Right atrium auricular region (tissue), 2 donors: ENCODE data around the gene DMD. TPM values are rescaled to one million over a fixed set of nuclear protein-coding genes. Genes with fewer than 3 reads are reported as not detected.

Experiments used
- DNase-seq: peaks from one replicate; pipeline ENCODE4 v3.0.0-alpha.2; 2019; ENCODE audit warnings: low spot score
- H3K27ac ChIP-seq, 2 donors: fragments of 200-600 bp; sonication (generic); 1 replicate in 1 of 2; 2 replicates in 1 of 2; pipeline ENCODE4 v1.5.1; 2016 to 2019
- H3K27me3 ChIP-seq, 2 donors: fragments of 200-600 bp; sonication (generic); one replicate each; pipeline versions ENCODE4 v1.5.1 to v1.6.0; 2017 to 2019
- H3K36me3 ChIP-seq: fragments of 200-600 bp; sonication (generic); one replicate; pipeline ENCODE4 v1.5.1; 2016
- H3K4me1 ChIP-seq, 2 donors: fragments of 200-600 bp; sonication (generic); one replicate each; pipeline versions ENCODE4 v1.5.1 to v1.6.0; 2017 to 2019
- H3K4me3 ChIP-seq, 2 donors: fragments of 200-600 bp; sonication (generic); 1 replicate in 1 of 2; 2 replicates in 1 of 2; pipeline ENCODE4 v1.5.1; 2017 to 2019; ENCODE audit warnings: mild to moderate bottlenecking in 1 of 2, moderate library complexity in 1 of 2
- H3K9me3 ChIP-seq, 2 donors: fragments of 200-600 bp; sonication (generic); one replicate each; pipeline ENCODE4 v1.5.1; 2019
- CTCF ChIP-seq, 2 donors: fragments of 200-600 bp; sonication (generic); IDR thresholded peaks; one replicate each; pipeline ENCODE4 v1.5.1; 2019; ENCODE audit warnings: antibody characterized with exemption in 2 of 2
- total RNA-seq, 2 donors: library from RNA; depleted of rRNA; stranded (reverse); fragments of >200 nt; gene quantifications; one replicate each; pipeline ENCODE4 v1.1.0, GENCODE V29; 2016

Gene DMD
- total RNA-seq, 2 donors from 2014 or later, result 111 to 135 TPM

DNA sequence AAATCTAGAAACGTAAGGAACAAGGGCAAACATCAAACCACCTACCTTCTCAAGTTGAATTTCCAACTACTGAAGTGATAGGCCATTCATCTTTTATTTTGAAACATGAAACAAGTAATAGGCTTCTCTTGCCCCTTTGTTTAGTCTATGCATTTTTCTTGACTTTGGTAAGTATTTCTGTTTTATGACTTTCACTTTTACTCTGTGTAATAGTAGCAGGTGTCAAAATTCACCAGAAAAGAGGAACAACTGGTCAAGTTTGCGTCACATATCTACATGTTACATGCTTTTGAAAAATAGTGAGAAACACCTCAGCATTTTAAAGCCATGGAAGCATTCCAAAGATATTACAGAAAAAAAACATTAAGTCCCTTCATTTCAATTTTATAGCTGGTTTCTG lies 1982.4 kb downstream of the DMD start:
- H3K4me1 ChIP-seq, result peaks cover 0 to 5% of the 10 kb centered on the region in 2 donors
- H3K36me3 ChIP-seq, result no peaks in the 10 kb centered on the region
- no peaks in the 10 kb centered on the region for H3K9me3 ChIP-seq
- no peak for TF ChIP-seq CTCF (IDR thresholded peaks at IDR 0.05)
- no peak overlapping the region for H3K4me3 ChIP-seq
- DNase-seq, result no peak
- H3K27ac ChIP-seq, result no peak overlapping the region
- H3K27me3 ChIP-seq, result no peaks in the 10 kb centered on the region

DNA sequence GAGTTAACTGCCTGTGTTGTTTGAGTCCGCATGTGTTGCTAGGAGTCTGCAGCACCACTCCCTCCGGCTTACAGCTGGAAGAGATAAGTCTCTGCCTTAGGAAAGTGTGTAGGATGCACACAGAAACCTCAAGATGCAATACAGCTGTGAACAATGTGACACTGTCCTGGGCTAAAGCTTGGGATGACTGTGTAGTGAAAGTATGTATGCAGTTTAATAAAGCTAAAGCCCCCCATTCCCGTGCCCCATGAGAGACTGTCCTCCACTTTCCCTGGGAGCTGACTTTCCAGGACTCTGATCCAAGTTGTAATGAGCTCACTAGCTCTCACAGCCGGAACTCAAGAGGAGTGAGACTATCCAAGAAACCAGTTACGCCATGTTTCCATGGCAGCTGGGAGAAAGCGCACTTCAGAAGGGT lies 1982.9 kb downstream of the DMD start:
- peak; percentile 60 for DNase-seq
- no peak overlapping the region for H3K27ac ChIP-seq
- H3K4me1 ChIP-seq, result peaks cover 0 to 5% of the 10 kb centered on the region in 2 donors
- H3K27me3 ChIP-seq, result no peaks in the 10 kb centered on the region
- no peak overlapping the region for H3K4me3 ChIP-seq
- H3K9me3 ChIP-seq, result no peaks in the 10 kb centered on the region
- H3K36me3 ChIP-seq, result no peaks in the 10 kb centered on the region
- TF ChIP-seq CTCF (IDR thresholded peaks at IDR 0.05), result no peak

DNA sequence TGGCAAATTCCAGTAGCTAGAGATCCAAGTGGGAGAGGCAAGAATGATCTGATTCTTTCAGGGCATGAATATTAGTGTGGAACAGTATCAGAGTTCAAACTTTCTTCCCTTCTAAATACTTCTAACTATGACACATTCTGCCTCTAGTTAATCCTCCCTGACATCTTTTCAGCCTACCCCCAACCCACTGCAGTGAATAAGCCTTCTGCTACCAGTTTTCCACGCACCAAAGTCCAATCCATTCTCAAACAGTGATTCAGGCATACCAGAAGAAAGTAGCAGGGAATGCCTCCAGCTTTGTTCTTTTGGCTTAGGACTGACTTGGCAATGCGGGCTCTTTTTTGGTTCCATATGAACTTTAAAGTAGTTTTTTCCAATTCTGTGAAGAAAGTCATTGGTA lies 1984.1 kb downstream of the DMD start:
- DNase-seq, result no peak
- no peaks in the 10 kb centered on the region for H3K9me3 ChIP-seq
- no peaks in the 10 kb centered on the region for H3K36me3 ChIP-seq
- TF ChIP-seq CTCF (IDR thresholded peaks at IDR 0.05), result no peak
- H3K27ac ChIP-seq, result no peak overlapping the region
- H3K4me3 ChIP-seq, result no peak overlapping the region
- H3K27me3 ChIP-seq, result no peaks in the 10 kb centered on the region
- peaks cover 0 to 5% of the 10 kb centered on the region in 2 donors for H3K4me1 ChIP-seq

- Histone ChIP-seq H3K4me1 (peaks cover 0 to 9% of the 10 kb centered on the region in 2 donors), H3K27me3 (no peaks in the 10 kb centered on the region), H3K36me3 (no peaks in the 10 kb centered on the region), H3K4me3 (no peak overlapping the region), H3K27ac (no peak overlapping the region), H3K9me3 (no peaks in the 10 kb centered on the region)
- no peak for DNase-seq
- no peak for TF ChIP-seq CTCF (IDR thresholded peaks at IDR 0.05)
Observed at GRCh38 chrX:31225819-31226218, 1985.5 kb downstream of the DMD start.

DNA sequence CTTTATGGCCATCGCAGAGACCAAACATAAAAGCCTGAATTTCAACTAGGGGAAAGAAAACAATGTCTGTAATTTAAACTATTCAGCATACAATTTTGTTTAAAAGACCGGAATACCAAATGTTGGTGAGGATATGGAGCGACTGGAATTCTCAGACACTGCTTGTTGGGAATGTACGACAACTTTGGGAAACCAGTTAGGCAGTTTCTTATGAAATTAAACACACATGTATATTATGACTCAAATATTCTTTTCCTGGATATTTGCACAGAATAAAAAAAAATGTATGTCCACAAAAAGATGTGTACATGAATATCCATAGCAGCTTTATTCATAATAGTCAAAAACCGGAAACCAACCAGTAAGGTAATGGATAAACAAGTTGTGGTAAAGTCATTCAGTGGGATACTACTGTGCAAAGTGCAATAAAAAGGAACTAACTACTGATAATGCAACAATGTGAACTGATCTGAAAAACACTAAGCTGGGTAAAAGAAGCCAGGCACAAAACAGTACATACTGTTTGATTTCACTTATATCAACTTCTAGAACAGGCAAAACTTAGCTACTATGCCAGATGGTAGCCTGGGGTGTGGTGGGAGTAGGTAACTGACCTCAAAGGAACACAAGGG lies 1986.9 kb downstream of the DMD start:
- no peak for TF ChIP-seq CTCF (IDR thresholded peaks at IDR 0.05)
- Histone ChIP-seq H3K36me3 (no peaks in the 10 kb centered on the region), H3K27me3 (no peaks in the 10 kb centered on the region), H3K27ac (no peak overlapping the region), H3K4me1 (peaks cover 0 to 9% of the 10 kb centered on the region in 2 donors), H3K4me3 (no peak overlapping the region), H3K9me3 (no peaks in the 10 kb centered on the region)
- no peak for DNase-seq

GRCh38 chrX:31223817-31224216 lies 1987.5 kb downstream of the DMD start:
- Histone ChIP-seq H3K27ac (no peak overlapping the region), H3K36me3 (no peaks in the 10 kb centered on the region), H3K4me1 (peaks cover 0 to 4% of the 10 kb centered on the region in 2 donors), H3K4me3 (no peak overlapping the region), H3K27me3 (no peaks in the 10 kb centered on the region), H3K9me3 (no peaks in the 10 kb centered on the region)
- TF ChIP-seq CTCF (IDR thresholded peaks at IDR 0.05), result no peak
- DNase-seq, result no peak
